Measurements from ENCODE around the gene KANK2.
"Not testable (repeated sequence)": the region's sequence is repeated elsewhere in the genome, so short reads cannot be mapped to it uniquely, and the experiment has no call there.

KANK2 gene

DNA sequence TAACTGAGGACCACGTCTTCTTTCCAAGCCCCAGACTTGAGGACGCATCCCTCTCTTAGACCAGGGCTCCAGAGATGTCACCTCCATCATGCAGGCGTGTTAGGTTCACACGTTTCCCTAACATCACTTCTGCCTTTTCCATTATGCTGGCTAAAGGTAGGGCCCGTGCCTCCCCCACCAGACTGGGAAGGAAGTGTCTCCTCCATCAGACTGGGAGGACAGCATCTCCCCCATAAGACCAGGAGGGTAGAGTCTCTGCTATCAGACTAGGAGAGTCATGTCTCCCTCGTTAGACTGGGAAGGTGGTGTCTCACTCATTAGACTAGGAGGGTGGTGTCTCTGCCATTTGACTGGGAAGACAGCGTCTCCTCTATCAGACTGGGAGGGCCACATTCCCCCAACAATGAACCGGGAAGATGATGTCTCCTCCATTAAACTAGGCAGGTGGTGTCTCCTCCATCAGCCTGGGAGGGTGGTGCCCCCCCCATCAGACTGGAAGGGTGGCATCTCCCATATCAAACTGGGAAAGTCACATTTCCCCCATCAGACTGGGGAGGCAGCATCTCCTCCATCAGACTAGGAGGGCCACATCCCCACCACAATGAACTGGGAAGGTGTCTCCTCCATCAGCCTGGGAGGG is 23.7 kb downstream of the KANK2 start:
- H3K4me3 ChIP-seq (ENCODE audit: low read length), result no peak overlapping the region
- no peak overlapping the region for H3K27ac ChIP-seq (ENCODE audit: low read depth, low read length)
- no peaks in the 10 kb centered on the region for H3K27me3 ChIP-seq (ENCODE audit: control insufficient read depth, insufficient read depth, low read length)
- H3K36me3 ChIP-seq (ENCODE audit: control insufficient read depth, insufficient read depth, low read length), result peaks cover 47% of the 10 kb centered on the region
- no peak overlapping the region for H3K9ac ChIP-seq (ENCODE audit: low read length)
- H3K4me1 ChIP-seq (ENCODE audit: control insufficient read depth, insufficient read depth, low read length), result peaks cover under 1% of the 10 kb centered on the region

DNA sequence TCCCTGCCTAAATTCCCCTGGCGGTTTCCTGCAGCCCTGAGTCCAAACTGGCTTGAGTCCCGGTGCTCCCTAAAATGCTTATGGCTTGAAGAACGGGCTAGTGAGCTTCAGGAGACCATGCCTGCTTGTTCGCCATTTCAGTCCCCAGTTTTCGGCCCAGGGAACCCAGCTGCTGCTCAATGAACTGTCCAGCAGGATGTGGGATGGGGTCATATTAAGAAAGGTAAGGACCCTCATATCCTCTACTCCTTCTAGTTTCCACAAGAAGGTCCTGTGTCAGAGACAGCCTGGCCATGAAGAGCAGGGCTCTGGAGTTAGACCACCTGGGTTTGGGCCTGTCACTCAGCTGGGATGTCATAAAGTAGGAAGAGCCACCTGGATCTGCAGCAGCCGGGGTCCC is 24.8 kb downstream of the KANK2 start:
- Histone ChIP-seq H3K36me3 (ENCODE audit: control insufficient read depth, insufficient read depth, low read length) (peaks cover 44% of the 10 kb centered on the region), H3K27ac (ENCODE audit: low read depth, low read length) (no peak overlapping the region)

DNA sequence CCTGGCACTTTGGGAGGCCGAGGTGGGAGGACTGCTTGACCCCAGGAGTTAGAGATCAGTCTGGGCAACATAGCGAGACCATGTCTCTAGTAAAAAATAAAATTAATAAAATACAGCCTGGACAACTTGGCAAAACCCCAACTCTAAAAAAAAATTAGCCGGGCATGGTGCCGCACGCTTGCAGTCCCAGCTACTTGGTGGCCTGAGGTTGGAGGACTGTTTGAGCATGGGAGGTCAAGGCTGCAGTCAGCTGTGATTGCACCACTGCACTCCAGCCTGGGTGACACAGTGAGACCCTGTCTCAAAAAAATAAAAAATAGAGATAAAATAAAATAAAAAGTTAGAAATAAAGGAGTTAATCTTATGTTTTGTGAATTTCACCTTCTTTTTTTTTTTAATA is 26.2 kb downstream of the KANK2 start:
- H3K4me1 ChIP-seq (ENCODE audit: control insufficient read depth, insufficient read depth, low read length), result peaks cover 7% of the 10 kb centered on the region
- no peak overlapping the region for H3K4me3 ChIP-seq (ENCODE audit: low read length)
- peaks cover 38% of the 10 kb centered on the region for H3K36me3 ChIP-seq (ENCODE audit: control insufficient read depth, insufficient read depth, low read length)
- H3K27ac ChIP-seq (ENCODE audit: low read depth, low read length), result no peak overlapping the region
- no peak overlapping the region for H3K9ac ChIP-seq (ENCODE audit: low read length)
- H3K27me3 ChIP-seq (ENCODE audit: control insufficient read depth, insufficient read depth, low read length), result no peaks in the 10 kb centered on the region

More for the DNA sequence above, 24.8 kb downstream of the KANK2 start:
- Histone ChIP-seq H3K4me3 (ENCODE audit: low read length) (no peak overlapping the region), H3K4me1 (ENCODE audit: control insufficient read depth, insufficient read depth, low read length) (no peaks in the 10 kb centered on the region), H3K9ac (ENCODE audit: low read length) (no peak overlapping the region), H3K27me3 (ENCODE audit: control insufficient read depth, insufficient read depth, low read length) (no peaks in the 10 kb centered on the region)

DNA sequence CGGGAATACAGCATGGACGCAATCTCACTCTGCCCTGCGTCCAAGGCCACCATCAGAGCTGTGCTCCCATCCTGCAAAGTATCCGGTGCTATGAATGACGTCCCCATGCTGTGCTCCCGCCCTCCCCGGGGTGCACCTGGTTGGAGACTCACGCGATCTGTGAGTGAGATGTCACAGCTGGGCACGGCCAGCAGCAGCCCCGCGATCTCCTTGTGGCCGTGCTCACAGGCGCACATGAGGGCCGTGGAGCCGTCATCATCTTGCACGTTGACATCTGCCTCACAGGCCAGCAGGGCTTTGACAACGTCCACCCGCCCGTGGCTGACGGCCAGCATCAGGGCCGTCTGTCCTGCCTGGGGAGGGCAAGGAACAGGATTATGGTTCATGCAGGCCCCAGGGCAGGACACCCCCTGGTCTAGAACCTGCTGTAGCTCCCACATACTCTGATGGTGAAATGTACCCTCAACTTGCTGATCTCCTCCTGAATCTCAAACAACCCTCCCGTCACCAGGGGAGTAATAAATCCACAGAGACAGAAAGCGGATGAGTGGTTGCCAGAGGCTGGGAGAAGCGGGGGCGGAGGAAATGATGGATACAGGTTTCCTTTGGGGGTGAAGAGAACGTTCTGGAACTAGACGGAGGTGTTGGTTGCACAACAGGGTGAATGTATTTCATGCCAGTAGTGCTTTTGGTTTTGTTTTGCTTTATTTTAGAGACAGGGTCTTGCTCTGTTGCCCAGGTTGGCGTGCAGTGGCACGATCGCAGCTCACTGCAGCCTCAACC is 27.3 kb downstream of the KANK2 start:
- Histone ChIP-seq H3K27ac (ENCODE audit: low read depth, low read length) (peak overlapping the region; percentile 53), H3K27me3 (ENCODE audit: control insufficient read depth, insufficient read depth, low read length) (no peaks in the 10 kb centered on the region), H3K9ac (ENCODE audit: low read length) (no peak overlapping the region), H3K4me3 (ENCODE audit: low read length) (no peak overlapping the region), H3K4me1 (ENCODE audit: control insufficient read depth, insufficient read depth, low read length) (peaks cover 16% of the 10 kb centered on the region), H3K36me3 (ENCODE audit: control insufficient read depth, insufficient read depth, low read length) (peaks cover 42% of the 10 kb centered on the region)

DNA sequence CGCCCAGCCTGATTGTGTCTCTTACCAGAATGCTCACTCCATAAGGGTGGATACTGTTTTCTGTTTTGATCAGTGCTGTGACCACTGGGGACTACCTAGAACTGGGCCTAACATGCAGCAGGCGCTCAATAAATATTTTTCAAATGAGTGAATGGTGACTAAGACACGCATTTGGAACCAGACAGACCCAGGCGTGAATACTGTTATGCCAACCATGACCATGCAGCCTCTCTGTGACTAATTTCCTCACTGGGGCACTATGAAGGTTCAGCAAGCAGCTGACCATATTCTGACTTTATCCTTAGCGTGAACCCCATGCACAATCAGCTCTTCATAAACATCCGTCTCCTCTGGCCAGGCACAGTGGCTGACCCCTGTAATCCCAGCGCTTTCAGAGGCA is 28.8 kb downstream of the KANK2 start:
- peaks cover 31% of the 10 kb centered on the region for H3K36me3 ChIP-seq (ENCODE audit: control insufficient read depth, insufficient read depth, low read length)
- peaks cover 27% of the 10 kb centered on the region for H3K4me1 ChIP-seq (ENCODE audit: control insufficient read depth, insufficient read depth, low read length)
- no peak overlapping the region for H3K9ac ChIP-seq (ENCODE audit: low read length)
- peak overlapping the region; percentile 15 for H3K27ac ChIP-seq (ENCODE audit: low read depth, low read length)
- no peaks in the 10 kb centered on the region for H3K27me3 ChIP-seq (ENCODE audit: control insufficient read depth, insufficient read depth, low read length)
- no peak overlapping the region for H3K4me3 ChIP-seq (ENCODE audit: low read length)

DNA sequence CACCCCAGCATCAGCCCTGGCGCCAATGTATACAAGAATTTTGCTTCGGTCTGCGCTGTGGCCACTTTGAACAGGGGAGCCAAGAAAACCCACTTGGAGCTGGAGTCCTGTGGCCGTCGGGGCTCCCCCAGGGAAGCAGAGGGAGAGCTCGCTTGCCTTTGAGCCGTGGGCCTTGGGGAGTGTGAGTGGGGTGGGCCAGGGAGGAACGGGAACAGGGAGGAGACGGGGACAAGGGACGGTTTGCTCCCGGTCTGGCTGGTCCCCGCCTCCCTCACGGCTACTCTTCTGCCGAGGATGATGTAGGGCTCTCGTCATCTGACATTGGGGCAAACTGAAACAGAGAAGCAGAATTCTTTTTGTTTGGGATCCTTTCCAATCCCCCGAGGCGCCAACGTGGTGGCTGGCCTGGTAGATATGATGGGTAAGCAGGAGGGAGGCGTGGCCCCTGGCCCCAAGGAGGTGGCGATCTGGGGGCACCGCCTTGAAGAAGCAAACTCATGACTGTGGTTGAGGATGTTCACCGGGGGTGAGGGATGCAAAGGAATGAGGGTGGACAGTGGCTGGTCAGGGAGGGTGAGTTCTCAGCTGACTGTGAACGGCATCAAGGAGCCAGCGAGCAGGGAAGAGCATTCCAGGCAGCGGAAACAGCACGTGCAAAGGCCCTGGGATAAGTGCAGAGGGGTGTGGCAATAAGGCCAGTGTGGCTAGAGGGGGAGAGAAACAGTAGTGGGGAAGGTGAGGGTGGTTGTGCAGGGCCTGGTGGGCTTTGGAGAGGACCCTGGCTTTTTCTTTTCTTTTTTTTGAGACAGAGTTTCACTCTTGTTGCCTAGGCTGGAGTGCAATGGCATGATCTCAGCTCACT is 30.8 kb downstream of the KANK2 start:
- H3K4me3 ChIP-seq (ENCODE audit: low read length), result no peak overlapping the region
- peaks cover 28% of the 10 kb centered on the region for H3K4me1 ChIP-seq (ENCODE audit: control insufficient read depth, insufficient read depth, low read length)
- H3K27ac ChIP-seq (ENCODE audit: low read depth, low read length), result peak overlapping the region; percentile 78
- no peaks in the 10 kb centered on the region for H3K27me3 ChIP-seq (ENCODE audit: control insufficient read depth, insufficient read depth, low read length)
- peaks cover 21% of the 10 kb centered on the region for H3K36me3 ChIP-seq (ENCODE audit: control insufficient read depth, insufficient read depth, low read length)
- H3K9ac ChIP-seq (ENCODE audit: low read length), result no peak overlapping the region

DNA sequence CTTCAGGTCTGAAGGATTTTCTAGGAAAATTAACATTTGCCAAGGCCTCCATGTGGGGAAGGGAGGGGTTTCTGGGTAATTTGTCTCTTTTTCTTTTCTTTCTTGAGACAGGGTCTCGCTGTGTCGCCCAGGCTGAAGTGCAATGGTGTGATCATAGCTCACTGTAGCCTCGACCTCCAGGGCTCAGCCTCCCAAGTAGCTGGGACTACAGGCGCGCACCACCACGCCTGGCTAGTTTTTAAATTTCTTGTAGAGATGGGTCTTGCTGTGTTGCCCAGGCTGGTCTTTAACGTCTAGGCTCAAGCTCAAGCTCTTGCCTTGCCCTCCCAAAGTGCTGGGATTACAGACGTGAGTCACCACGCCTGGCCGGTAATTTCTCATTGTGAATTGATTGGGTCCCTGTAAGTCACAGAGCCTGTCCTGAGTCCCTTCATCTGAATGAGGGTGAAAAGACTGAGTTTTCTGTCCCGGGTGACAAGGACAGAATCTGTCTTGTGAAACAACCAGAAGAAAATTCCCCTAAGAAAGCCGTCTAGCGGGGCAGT is 31.8 kb downstream of the KANK2 start:
- peaks cover 28% of the 10 kb centered on the region for H3K4me1 ChIP-seq (ENCODE audit: control insufficient read depth, insufficient read depth, low read length)
- H3K27me3 ChIP-seq (ENCODE audit: control insufficient read depth, insufficient read depth, low read length), result no peaks in the 10 kb centered on the region
- no peak overlapping the region for H3K9ac ChIP-seq (ENCODE audit: low read length)
- H3K27ac ChIP-seq (ENCODE audit: low read depth, low read length), result peak overlapping the region; percentile 78
- H3K36me3 ChIP-seq (ENCODE audit: control insufficient read depth, insufficient read depth, low read length), result peaks cover 21% of the 10 kb centered on the region
- no peak overlapping the region for H3K4me3 ChIP-seq (ENCODE audit: low read length)

DNA sequence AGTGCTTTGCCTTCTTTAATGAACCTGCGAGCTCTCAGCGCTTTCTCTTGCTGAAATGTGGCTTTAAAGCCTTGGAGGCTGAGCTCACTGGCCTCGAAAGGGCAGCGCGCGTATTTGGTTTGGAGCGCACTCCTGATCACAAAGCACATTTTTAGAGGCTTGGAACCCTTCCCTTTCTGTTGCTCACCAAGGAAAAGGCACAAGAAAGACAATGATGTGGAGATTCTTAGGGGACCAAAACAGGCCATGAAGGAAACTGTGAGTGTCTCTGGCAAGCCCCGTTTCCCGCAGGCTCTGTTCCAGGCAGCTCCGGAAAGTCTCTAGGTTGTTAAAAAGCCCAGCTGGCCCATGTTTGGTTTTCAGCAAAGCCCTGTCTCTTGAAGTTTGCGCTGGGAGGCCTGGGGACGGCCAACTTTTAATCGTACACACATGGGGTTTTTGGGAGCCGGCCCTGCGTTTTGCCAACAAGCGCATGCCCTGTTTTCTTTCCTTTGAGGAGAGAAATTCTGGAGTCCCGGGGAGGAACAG is 32.4 kb downstream of the KANK2 start:
- H3K36me3 ChIP-seq (ENCODE audit: control insufficient read depth, insufficient read depth, low read length), result peaks cover 21% of the 10 kb centered on the region
- H3K27me3 ChIP-seq (ENCODE audit: control insufficient read depth, insufficient read depth, low read length), result no peaks in the 10 kb centered on the region
- H3K27ac ChIP-seq (ENCODE audit: low read depth, low read length), result peak overlapping the region; percentile 78
- H3K4me1 ChIP-seq (ENCODE audit: control insufficient read depth, insufficient read depth, low read length), result peaks cover 28% of the 10 kb centered on the region
- H3K4me3 ChIP-seq (ENCODE audit: low read length), result no peak overlapping the region
- H3K9ac ChIP-seq (ENCODE audit: low read length), result no peak overlapping the region

DNA sequence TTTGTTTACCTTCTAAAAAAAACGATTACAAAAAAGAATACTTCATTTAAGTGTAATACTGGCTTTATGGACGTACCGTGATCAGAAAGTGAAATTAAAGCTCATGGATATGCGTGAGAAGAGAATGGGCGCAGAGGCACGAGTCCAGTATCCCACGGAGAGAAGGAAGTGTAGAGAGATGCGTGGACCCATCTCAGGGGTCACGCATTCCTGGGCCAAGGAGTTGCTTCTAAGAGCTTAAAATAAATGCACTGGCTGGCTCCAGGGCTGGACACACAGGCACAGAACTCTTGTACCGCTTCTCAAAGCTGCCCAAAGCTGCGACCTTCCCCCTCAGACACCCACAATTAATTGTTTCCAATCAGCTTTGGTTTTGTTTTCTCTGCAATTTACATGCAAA is 33.0 kb downstream of the KANK2 start:
- Histone ChIP-seq H3K27me3 (ENCODE audit: control insufficient read depth, insufficient read depth, low read length) (no peaks in the 10 kb centered on the region), H3K4me3 (ENCODE audit: low read length) (no peak overlapping the region), H3K36me3 (ENCODE audit: control insufficient read depth, insufficient read depth, low read length) (peaks cover 17% of the 10 kb centered on the region), H3K9ac (ENCODE audit: low read length) (no peak overlapping the region), H3K27ac (ENCODE audit: low read depth, low read length) (peak overlapping the region; percentile 78), H3K4me1 (ENCODE audit: control insufficient read depth, insufficient read depth, low read length) (peaks cover 28% of the 10 kb centered on the region)

DNA sequence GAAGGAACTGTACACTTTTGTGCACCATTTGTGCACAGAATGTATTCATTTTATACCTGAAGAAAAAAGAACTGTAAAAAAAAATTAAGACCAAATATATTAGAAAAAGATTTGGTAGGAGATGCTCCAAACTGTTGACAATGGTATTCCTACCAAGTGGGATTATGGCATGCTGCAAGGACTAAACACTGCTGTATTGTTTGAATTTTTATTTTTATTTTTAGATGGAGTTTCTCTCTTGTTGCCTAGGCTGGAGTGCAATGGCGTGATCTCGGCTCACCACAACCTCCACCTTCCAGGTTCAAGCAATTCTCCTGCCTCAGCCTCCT is 36.9 kb downstream of the KANK2 start:
- not testable (repeated sequence) for H3K4me3 ChIP-seq (ENCODE audit: low read length); H3K36me3 ChIP-seq (ENCODE audit: control insufficient read depth, insufficient read depth, low read length); H3K27me3 ChIP-seq (ENCODE audit: control insufficient read depth, insufficient read depth, low read length); H3K9ac ChIP-seq (ENCODE audit: low read length)
- H3K27ac ChIP-seq (ENCODE audit: low read depth, low read length), result peak overlapping the region; percentile 59
- peaks cover 24% of the 10 kb centered on the region for H3K4me1 ChIP-seq (ENCODE audit: control insufficient read depth, insufficient read depth, low read length)

DNA sequence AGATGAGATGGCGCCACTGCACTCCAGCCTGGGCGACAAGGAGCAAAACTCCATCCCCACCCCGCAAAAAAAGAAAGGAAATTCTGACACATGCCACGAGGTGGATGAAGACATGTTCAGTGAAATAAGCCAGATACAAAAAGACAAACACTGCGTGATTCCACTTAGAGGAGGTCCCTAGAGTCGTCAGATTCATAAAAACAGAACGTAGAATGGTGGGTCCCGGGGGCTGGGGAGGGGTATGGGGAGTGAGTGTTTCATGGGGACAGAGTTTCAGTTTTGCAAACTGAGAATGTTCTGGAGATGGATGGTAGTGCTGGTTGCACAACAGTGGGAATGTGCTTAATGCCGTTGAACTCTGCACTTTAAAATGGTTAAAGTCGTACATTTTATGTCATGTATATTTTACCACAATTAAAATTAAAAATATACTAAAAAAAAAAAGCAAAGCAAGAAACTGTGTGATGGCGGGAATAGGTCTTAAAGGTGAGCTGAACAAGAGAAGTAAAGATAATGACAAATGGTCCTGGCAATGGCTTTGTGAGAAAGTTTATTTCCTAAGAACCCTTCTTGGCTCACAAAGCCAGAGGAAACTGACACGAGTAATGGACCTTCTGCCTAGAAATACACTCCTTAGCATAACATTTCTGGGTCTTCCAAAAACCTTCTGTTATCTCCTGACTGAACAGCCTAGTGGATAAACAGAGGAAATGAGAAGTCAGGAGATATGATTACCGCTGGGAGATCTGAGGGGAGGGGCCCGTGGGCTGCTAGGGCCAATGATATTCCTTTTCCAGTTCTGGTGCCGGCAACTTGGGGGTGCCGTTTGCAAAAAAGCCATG is 37.5 kb downstream of the KANK2 start:
- no peaks in the 10 kb centered on the region for H3K27me3 ChIP-seq (ENCODE audit: control insufficient read depth, insufficient read depth, low read length)
- no peak overlapping the region for H3K4me3 ChIP-seq (ENCODE audit: low read length)
- no peak overlapping the region for H3K9ac ChIP-seq (ENCODE audit: low read length)
- H3K36me3 ChIP-seq (ENCODE audit: control insufficient read depth, insufficient read depth, low read length), result no peaks in the 10 kb centered on the region
- H3K4me1 ChIP-seq (ENCODE audit: control insufficient read depth, insufficient read depth, low read length), result peaks cover 21% of the 10 kb centered on the region
- peak overlapping the region; percentile 59 for H3K27ac ChIP-seq (ENCODE audit: low read depth, low read length)

Measured in rectal smooth muscle tissue (tissue), 1 donor.